K562 (cell line): ENCODE data around the gene CTSW. TPM values are rescaled to one million over a fixed set of nuclear protein-coding genes. Genes with fewer than 3 reads are reported as not detected.

ENCODE experiments used
- ATF3 ChIP-seq, 2 experiments: fragments of 450-650 bp in 1 of 2; sonication (generic) in 1 of 2; formaldehyde crosslinking in 1 of 2; IDR thresholded peaks in 1 of 2; conservative IDR thresholded peaks in 1 of 2; 2 replicates each; pipeline versions ENCODE4 v1.6.1 to v1.8.1; 2016 to 2023; ENCODE audit warnings: mild to moderate bottlenecking in 2 of 2, moderate library complexity in 2 of 2, inconsistent platforms in 1 of 2, missing genetic modification reagents in 1 of 2
- BRD9 ChIP-seq: fragments of 450-650 bp; IDR thresholded peaks from 2 replicates; pipeline ENCODE4 v1.6.1; 2018; ENCODE audit warnings: low read depth; ENCODE audit not compliant: partially characterized antibody
- CHD1 ChIP-seq: fragments of 200-600 bp; sonication (generic); IDR thresholded peaks from one replicate; pipeline ENCODE4 v1.6.1; 2012; ENCODE audit warnings: mild to moderate bottlenecking, moderate library complexity, low read length, inconsistent platforms
- DDX20 ChIP-seq: fragments of 450-650 bp; IDR thresholded peaks from 2 replicates; pipeline ENCODE4 v1.6.1; 2016; ENCODE audit warnings: missing genetic modification characterization, low read depth, mild to moderate bottlenecking, missing compliant biosample characterization, moderate library complexity
- DIDO1 ChIP-seq: fragments of 450-650 bp; IDR thresholded peaks from 2 replicates; pipeline ENCODE4 v1.6.1; 2016; ENCODE audit warnings: low read depth, missing biosample characterization, missing genetic modification characterization
- ESRRB ChIP-seq: fragments of 250-450 bp; sonication (Bioruptor Pico); IDR thresholded peaks from 2 replicates; pipeline ENCODE4 v1.5.0; 2020; ENCODE audit warnings: mild to moderate bottlenecking, moderate library complexity, borderline replicate concordance
- HMGN3 ChIP-seq: IDR thresholded peaks from 2 replicates; pipeline ENCODE4 v1.6.1; 2011; ENCODE audit warnings: borderline replicate concordance, low read depth, mild to moderate bottlenecking, mixed read lengths, low read length; ENCODE audit not compliant: insufficient read length; ENCODE audit errors: extremely low read depth
- NCOA2 ChIP-seq, 2 experiments: fragments of 450-650 bp; IDR thresholded peaks; 2 replicates each; pipeline ENCODE4 v1.6.1; 2018; ENCODE audit warnings: mild to moderate bottlenecking in 2 of 2, moderate library complexity in 1 of 2; ENCODE audit not compliant: partially characterized antibody in 2 of 2
- NFXL1 ChIP-seq: fragments of 450-650 bp; formaldehyde crosslinking; IDR thresholded peaks from 2 replicates; pipeline ENCODE4 v1.4.0; 2021; ENCODE audit warnings: mild to moderate bottlenecking
- RAD51 ChIP-seq: fragments of 450-650 bp; IDR thresholded peaks from 2 replicates; pipeline ENCODE4 v1.7.1; 2016; ENCODE audit warnings: low read depth, mild to moderate bottlenecking, borderline replicate concordance
- RBM15 ChIP-seq: fragments of 200-400 bp; formaldehyde crosslinking; IDR thresholded peaks from 2 replicates; pipeline ENCODE4 v1.6.1; 2018; ENCODE audit warnings: mild to moderate bottlenecking, low read length, moderate library complexity; ENCODE audit not compliant: insufficient read depth
- RBM22 ChIP-seq: fragments of 200-400 bp; formaldehyde crosslinking; IDR thresholded peaks from 2 replicates; pipeline ENCODE4 v1.6.1; 2018; ENCODE audit warnings: low read length, low read depth; ENCODE audit not compliant: poor library complexity, severe bottlenecking
- SNAPC5 ChIP-seq: fragments of 250-450 bp; sonication (Bioruptor Pico); IDR thresholded peaks from 2 replicates; pipeline ENCODE4 v1.8.0; 2021; ENCODE audit warnings: moderate library complexity, mild to moderate bottlenecking, inconsistent platforms
- SUPT5H ChIP-seq: fragments of 450-650 bp; IDR thresholded peaks from 2 replicates; pipeline ENCODE4 v1.6.1; 2016
- TAL1 ChIP-seq: fragments of 450-650 bp; IDR thresholded peaks from 2 replicates; pipeline ENCODE4 v1.6.1; 2016; ENCODE audit warnings: mild to moderate bottlenecking
- TOE1 ChIP-seq, 2 experiments: fragments of 450-650 bp in 1 of 2; sonication (generic) in 1 of 2; formaldehyde crosslinking in 1 of 2; IDR thresholded peaks; 2 replicates each; pipeline versions ENCODE4 v1.7.1 to v1.8.0; 2016 to 2022; ENCODE audit warnings: borderline replicate concordance in 2 of 2, mild to moderate bottlenecking in 2 of 2, antibody characterized with exemption in 1 of 2, inconsistent platforms in 1 of 2, low read depth in 1 of 2, missing genetic modification reagents in 1 of 2, moderate library complexity in 1 of 2
- TSC22D4 ChIP-seq: fragments of 450-650 bp; IDR thresholded peaks from 2 replicates; pipeline ENCODE4 v1.6.1; 2016; ENCODE audit warnings: missing genetic modification characterization, missing biosample characterization, control low read depth
- U2AF2 ChIP-seq: fragments of 200-400 bp; formaldehyde crosslinking; optimal IDR thresholded peaks from 2 replicates; pipeline ENCODE3; 2017; ENCODE audit warnings: low read depth, mild to moderate bottlenecking, low read length
- WHSC1 ChIP-seq: IDR thresholded peaks from one replicate; pipeline ENCODE4 v1.6.1; 2012; ENCODE audit warnings: low read length, control low read depth, inconsistent platforms
- XRCC3 ChIP-seq: fragments of 450-650 bp; IDR thresholded peaks from 2 replicates; pipeline ENCODE4 v1.6.1; 2017; ENCODE audit warnings: mild to moderate bottlenecking, moderate library complexity
- ZNF395 ChIP-seq: fragments of 200-800 bp; sonication (Bioruptor generic); IDR thresholded peaks from 2 replicates; pipeline ENCODE4 v1.6.1; 2017; ENCODE audit warnings: missing genetic modification characterization, missing compliant biosample characterization
- ZNF444 ChIP-seq: fragments of 250-450 bp; sonication (Bioruptor Pico); IDR thresholded peaks from 2 replicates; pipeline ENCODE4 v1.4.0; 2020; ENCODE audit warnings: mild to moderate bottlenecking, moderate library complexity
- ZNF655 ChIP-seq: fragments of 250-450 bp; sonication (Bioruptor Pico); IDR thresholded peaks from 2 replicates; pipeline ENCODE4 v1.5.0; 2021
- ZZZ3 ChIP-seq: fragments of 450-650 bp; IDR thresholded peaks from 2 replicates; pipeline ENCODE4 v1.6.1; 2016; ENCODE audit warnings: antibody characterized with exemption, mild to moderate bottlenecking, moderate library complexity
- polyA plus RNA-seq, 8 experiments: library from polyadenylated mRNA; depleted of rRNA in 4 of 8; stranded (reverse) in 5 of 8; unstranded in 3 of 8; fragments of >200 nt; fragmentation: Nextera tagmentation in 2 of 8; fragmentation: Illumina TruSeq in 1 of 8; extraction: Ambion mirVana in 2 of 8; extraction: Trizol in 1 of 8; gene quantifications; 2 replicates each; pipeline versions ENCODE4 v1.2.1 to v1.2.3, GENCODE V29; 2011 to 2014; ENCODE audit warnings: inconsistent platforms in 1 of 8, missing spikeins in 1 of 8
- total RNA-seq, 7 experiments: library from RNA; depleted of rRNA in 6 of 7; stranded (reverse); fragments of >200 nt in 6 of 7; fragmentation: Illumina TruSeq in 2 of 7; extraction: Trizol in 2 of 7; gene quantifications; 2 replicates each; pipeline versions ENCODE4 v1.2.1 to v1.2.3, GENCODE V29; 2011 to 2021; ENCODE audit warnings: low replicate concordance in 1 of 7

The CTSW gene
- total and polyA plus RNA-seq, 9 of the 15 experiments (the other 6 are each of a cell fraction or from before 2014, with no cell fraction given), result 0.04 TPM; not detected in 8

- TF ChIP-seq ATF3 (IDR thresholded peaks at IDR 0.05) (peak; percentile 95), ATF3 (CRISPR knock-in tag; conservative IDR thresholded peaks at IDR 0.05) (peak; percentile 96; the same call in 1 of the 2 replicates), ZNF655 (CRISPR knock-in tag) (no peak), HMGN3 (peak; percentile 95), XRCC3 (no peak), ESRRB (CRISPR knock-in tag) (no peak), DIDO1 (tag) (no peak), BRD9 (peak; percentile 34), CHD1 (peak; percentile 77), ZNF395 (peak; percentile 83; the same call in 1 of the 2 replicates), WHSC1 (no peak), NFXL1 (CRISPR knock-in tag) (no peak), TSC22D4 (tag) (no peak), NCOA2 (IDR thresholded peaks at IDR 0.05; ENCODE audit: partially characterized antibody in 2 of 2) (no peak), TAL1 (no peak), U2AF2 (no peak), RBM22 (peak; percentile 100), DDX20 (no peak), SUPT5H (peak; percentile 70; the same call in 1 of the 2 replicates), SNAPC5 (no peak), ZNF444 (CRISPR knock-in tag) (no peak), RBM15 (no peak), RAD51 (peak; percentile 42; the same call in 1 of the 2 replicates), ZZZ3 (no peak), TOE1 (IDR thresholded peaks at IDR 0.05; ENCODE audit: borderline replicate concordance) (peak; percentile 69; the same call in 1 of the 2 replicates), TOE1 (CRISPR knock-in tag; IDR thresholded peaks at IDR 0.05; ENCODE audit: borderline replicate concordance, low read depth) (peak; percentile 25; the same call in 1 of the 2 replicates)
These were observed 19.9 kb downstream of the CTSW start (continued) for GRCh38 chr11:65899356-65900124.
